RWPE2 (cell line): ENCODE measurements around the gene CHST13.

Experiments
- ATAC-seq: fragments of 200-7000 bp; cut with Tn5 transposase; 3 replicates; pipeline ENCODE4 v1.9.1; 2021; ENCODE audit warnings: low read depth
- DNase-seq: peaks from one replicate; pipeline ENCODE4 v3.0.0-alpha.2; 2020; ENCODE audit warnings: low spot score
- H3K27ac ChIP-seq: fragments of 450-650 bp; 2 replicates; pipeline ENCODE4 v1.5.1; 2017; ENCODE audit warnings: mild to moderate bottlenecking; ENCODE audit not compliant: poor library complexity, severe bottlenecking
- H3K27me3 ChIP-seq: fragments of 250-450 bp; sonication (Bioruptor Pico); 2 replicates; pipeline ENCODE4 v1.5.1; 2021; ENCODE audit warnings: mild to moderate bottlenecking, moderate library complexity; ENCODE audit not compliant: insufficient read depth, poor library complexity, severe bottlenecking
- H3K36me3 ChIP-seq: fragments of 250-450 bp; sonication (Bioruptor Pico); 2 replicates; pipeline ENCODE4 v1.5.1; 2020; ENCODE audit warnings: low read depth, mild to moderate bottlenecking, moderate library complexity
- H3K4me1 ChIP-seq: fragments of 250-450 bp; sonication (Bioruptor Pico); 2 replicates; pipeline ENCODE4 v1.5.1; 2021; ENCODE audit warnings: mild to moderate bottlenecking, moderate library complexity; ENCODE audit not compliant: insufficient read depth, poor library complexity, severe bottlenecking
- H3K4me3 ChIP-seq: fragments of 250-450 bp; sonication (Bioruptor Pico); 2 replicates; pipeline ENCODE4 v1.5.1; 2021; ENCODE audit warnings: mild to moderate bottlenecking, moderate library complexity; ENCODE audit not compliant: severe bottlenecking
- H3K9me3 ChIP-seq: fragments of 250-450 bp; sonication (Bioruptor Pico); 2 replicates; pipeline ENCODE4 v1.5.1; 2021; ENCODE audit warnings: mild to moderate bottlenecking, moderate library complexity; ENCODE audit not compliant: severe bottlenecking
- TF ChIP-seq, protein P1 (sequence below): fragments of 450-650 bp; IDR thresholded peaks from one replicate; pipeline ENCODE4 v1.5.1; 2017; ENCODE audit warnings: mild to moderate bottlenecking, moderate library complexity; ENCODE audit not compliant: poor library complexity, severe bottlenecking

The CHST13 gene

DNA sequence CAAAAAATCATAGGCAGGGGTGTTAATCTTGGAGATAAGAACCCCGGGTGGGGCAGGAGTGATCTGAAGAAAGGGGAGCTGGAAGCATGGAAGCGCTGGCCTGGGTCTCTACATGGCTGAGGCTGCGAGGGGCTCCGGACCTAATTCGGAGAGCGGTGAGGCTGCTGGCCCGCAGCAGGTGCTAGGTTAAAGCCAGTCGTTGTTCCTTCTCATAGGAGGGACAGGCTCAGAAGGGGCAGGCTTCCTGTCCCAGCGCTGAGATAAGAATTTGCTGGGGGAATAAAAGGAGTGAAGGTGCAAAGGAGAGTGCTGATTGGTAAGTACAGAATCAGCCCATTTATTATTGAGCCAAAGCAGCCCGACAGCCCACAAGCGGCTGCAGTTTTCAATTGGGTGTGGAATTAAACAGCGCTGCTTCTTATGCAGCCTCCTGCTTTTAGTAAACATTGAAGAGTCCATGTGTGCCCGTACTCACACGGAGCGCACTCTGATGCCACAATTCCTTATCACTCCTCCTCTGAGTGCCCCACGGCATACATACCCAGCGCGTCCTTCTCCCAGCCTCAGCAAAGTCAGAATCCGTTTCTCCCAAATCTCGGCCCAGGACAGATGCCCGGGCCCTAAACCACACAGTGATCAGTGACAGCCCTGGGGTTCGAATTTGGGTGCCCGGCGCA lies 17.1 kb downstream of the CHST13 start:
- ATAC-seq (no peak), DNase-seq (peak; percentile 35)
- Histone ChIP-seq H3K4me1 (peaks cover 7% of the 10 kb centered on the region), H3K27ac (no peak overlapping the region), H3K27me3 (peaks cover 15% of the 10 kb centered on the region), H3K36me3 (no peaks in the 10 kb centered on the region), H3K4me3 (no peak overlapping the region), H3K9me3 (no peaks in the 10 kb centered on the region)
- TF ChIP-seq, protein P1, sequence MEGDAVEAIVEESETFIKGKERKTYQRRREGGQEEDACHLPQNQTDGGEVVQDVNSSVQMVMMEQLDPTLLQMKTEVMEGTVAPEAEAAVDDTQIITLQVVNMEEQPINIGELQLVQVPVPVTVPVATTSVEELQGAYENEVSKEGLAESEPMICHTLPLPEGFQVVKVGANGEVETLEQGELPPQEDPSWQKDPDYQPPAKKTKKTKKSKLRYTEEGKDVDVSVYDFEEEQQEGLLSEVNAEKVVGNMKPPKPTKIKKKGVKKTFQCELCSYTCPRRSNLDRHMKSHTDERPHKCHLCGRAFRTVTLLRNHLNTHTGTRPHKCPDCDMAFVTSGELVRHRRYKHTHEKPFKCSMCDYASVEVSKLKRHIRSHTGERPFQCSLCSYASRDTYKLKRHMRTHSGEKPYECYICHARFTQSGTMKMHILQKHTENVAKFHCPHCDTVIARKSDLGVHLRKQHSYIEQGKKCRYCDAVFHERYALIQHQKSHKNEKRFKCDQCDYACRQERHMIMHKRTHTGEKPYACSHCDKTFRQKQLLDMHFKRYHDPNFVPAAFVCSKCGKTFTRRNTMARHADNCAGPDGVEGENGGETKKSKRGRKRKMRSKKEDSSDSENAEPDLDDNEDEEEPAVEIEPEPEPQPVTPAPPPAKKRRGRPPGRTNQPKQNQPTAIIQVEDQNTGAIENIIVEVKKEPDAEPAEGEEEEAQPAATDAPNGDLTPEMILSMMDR = no peak

DNA sequence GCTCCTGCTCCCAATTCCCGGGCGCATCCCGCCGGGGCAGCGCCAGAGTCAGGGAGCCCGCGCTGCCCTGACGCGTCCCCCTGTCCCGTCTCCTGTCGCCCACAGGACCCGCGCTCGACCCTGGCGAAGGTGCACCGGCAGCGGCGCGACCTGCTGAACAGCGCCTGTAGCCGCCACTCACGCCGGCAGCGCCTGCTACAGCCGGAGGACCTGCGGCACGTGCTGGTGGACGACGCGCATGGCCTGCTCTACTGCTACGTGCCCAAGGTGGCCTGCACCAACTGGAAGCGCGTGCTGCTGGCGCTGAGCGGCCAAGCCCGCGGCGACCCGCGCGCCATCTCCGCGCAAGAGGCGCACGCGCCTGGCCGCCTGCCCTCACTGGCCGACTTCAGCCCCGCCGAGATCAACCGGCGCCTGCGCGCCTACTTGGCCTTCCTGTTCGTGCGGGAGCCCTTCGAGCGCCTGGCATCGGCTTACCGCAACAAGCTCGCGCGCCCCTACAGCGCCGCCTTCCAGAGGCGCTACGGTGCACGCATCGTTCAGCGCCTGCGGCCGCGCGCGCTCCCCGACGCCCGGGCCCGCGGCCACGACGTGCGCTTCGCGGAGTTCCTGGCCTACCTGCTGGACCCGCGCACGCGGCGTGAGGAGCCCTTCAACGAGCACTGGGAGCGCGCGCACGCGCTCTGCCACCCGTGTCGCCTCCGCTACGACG lies 17.8 kb downstream of the CHST13 start:
- DNase-seq (peak; percentile 61), ATAC-seq (no peak)
- no peaks in the 10 kb centered on the region for H3K9me3 ChIP-seq
- H3K4me3 ChIP-seq = no peak overlapping the region
- H3K27me3 ChIP-seq = peaks cover 15% of the 10 kb centered on the region
- H3K27ac ChIP-seq = no peak overlapping the region
- no peaks in the 10 kb centered on the region for H3K36me3 ChIP-seq
- H3K4me1 ChIP-seq = peaks cover 7% of the 10 kb centered on the region
- TF ChIP-seq, protein P1 = no peak

DNA sequence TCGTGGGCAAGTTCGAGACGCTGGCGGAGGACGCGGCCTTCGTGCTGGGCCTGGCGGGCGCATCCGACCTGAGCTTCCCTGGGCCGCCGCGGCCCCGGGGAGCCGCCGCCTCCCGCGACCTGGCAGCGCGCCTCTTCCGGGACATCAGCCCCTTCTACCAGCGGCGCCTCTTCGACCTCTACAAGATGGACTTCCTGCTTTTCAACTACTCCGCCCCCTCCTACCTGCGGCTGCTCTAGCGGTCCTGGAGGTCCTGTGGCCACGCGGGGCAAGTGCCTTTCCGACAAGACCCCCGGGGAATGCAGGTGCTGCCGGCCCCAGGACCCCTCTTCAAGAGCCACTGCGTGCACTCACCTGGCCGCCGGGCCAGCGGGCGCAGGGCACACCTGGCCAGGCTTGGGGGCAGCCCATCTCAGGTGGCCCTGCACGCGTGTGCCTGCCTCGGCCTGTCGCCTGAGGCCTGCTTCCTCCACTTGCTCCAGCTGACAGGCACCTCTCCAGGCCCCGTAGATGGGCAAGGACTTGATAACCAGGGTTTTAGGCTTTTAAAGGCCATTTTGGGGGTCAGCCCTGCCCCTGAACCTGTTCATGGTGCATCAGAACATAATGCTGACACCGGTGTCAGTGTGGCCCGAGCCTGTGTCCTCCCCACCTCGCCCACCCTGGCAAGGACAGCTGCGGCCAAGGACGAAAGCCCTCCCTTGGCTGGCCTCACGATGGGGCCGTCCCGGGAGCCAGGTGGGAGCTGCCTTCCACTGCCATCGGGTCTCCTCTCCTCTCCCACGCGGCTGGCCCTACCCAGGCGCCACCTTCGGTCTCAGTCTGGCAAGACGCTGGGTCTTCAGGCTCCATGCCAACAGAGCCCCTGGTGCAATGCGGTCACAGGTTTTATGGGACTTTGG lies 18.6 kb downstream of the CHST13 start:
- TF ChIP-seq, protein P1 = no peak
- H3K27me3 ChIP-seq = peaks cover 15% of the 10 kb centered on the region
- no peaks in the 10 kb centered on the region for H3K9me3 ChIP-seq
- no peaks in the 10 kb centered on the region for H3K36me3 ChIP-seq
- no peak overlapping the region for H3K27ac ChIP-seq
- peak; percentile 57 for DNase-seq
- no peak overlapping the region for H3K4me3 ChIP-seq
- peaks cover 7% of the 10 kb centered on the region for H3K4me1 ChIP-seq
- ATAC-seq = no peak

DNA sequence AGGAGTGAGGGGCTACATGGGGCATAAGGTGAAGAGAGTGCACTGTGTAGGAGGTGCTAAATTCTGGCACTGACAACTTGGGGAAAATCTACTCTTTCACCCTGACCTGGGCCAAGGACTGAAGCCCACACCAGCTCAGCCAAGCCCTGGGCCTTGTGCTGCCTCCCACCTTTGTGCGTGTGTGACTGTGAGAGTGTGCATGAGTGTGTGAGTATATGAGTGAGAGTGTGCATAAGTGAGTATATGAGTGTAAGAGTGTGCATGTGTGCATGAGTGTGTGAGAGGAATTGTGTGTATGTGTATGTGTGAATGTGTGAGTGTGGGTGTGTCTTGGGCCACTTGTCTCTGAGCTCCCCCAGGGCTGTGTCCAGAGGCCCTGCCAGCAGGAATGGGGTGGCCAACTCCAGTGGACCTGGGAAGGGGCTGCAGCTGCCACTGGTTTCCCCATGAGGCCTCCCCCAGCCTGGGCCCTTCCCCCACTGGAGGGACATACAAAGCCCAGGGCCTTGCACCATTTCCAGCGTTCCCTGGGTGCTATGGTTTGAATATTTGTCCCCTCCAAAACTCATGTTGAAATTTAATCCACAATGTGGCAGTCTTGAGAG lies 19.6 kb downstream of the CHST13 start:
- H3K27me3 ChIP-seq = peaks cover 15% of the 10 kb centered on the region
- no peak overlapping the region for H3K4me3 ChIP-seq
- ATAC-seq (no peak), DNase-seq (peak; percentile 36)
- H3K9me3 ChIP-seq = no peaks in the 10 kb centered on the region
- TF ChIP-seq, protein P1 = no peak
- H3K4me1 ChIP-seq = peaks cover 7% of the 10 kb centered on the region
- H3K36me3 ChIP-seq = no peaks in the 10 kb centered on the region
- no peak overlapping the region for H3K27ac ChIP-seq
